H1 (cell line): ENCODE data around the gene BCO2. TPM values are rescaled to one million over a fixed set of nuclear protein-coding genes. Genes with fewer than 3 reads are reported as not detected.

ENCODE experiments used
- CTCF ChIA-PET: fragments of 300-600 bp; sonication (Branson Sonifier 250); formaldehyde crosslinking; loops from one replicate; lab custom pipeline; 2021; ENCODE audit not compliant: partially characterized antibody; lab: Charles Lee
- POLR2A ChIA-PET: fragments of 300-600 bp; sonication (Branson Sonifier 250); formaldehyde crosslinking; loops from one replicate; lab custom pipeline; 2021; ENCODE audit warnings: inconsistent platforms; ENCODE audit not compliant: partially characterized antibody; lab: Charles Lee
- DNase-seq, 2 experiments: peaks; one replicate each; pipeline versions ENCODE4 v3.0.0 to v3.0.0-alpha.2; 2010 to 2022; ENCODE audit warnings: low spot score in 2 of 2, low read depth in 1 of 2, mixed read lengths in 1 of 2
- FAIRE-seq: peaks from 2 replicates; lab custom pipeline; 2011; peaks lifted over from hg19 to GRCh38; lab: Jason Lieb, UNC
- H2AFZ ChIP-seq: 2 replicates; pipeline ENCODE4 v1.8.1; 2012; ENCODE audit warnings: low read length, inconsistent platforms
- H2AK5ac ChIP-seq: 2 replicates; pipeline ENCODE4 v1.6.1; 2013; ENCODE audit warnings: low read depth, low read length
- H2BK120ac ChIP-seq: replicated peaks from 2 replicates; pipeline ENCODE3; 2013; ENCODE audit warnings: low read depth, low read length, inconsistent platforms
- H2BK12ac ChIP-seq: 2 replicates; pipeline ENCODE4 v1.6.1; 2013; ENCODE audit warnings: low read depth, low read length
- H2BK15ac ChIP-seq: 2 replicates; pipeline ENCODE4 v1.6.1; 2013; ENCODE audit warnings: low read length
- H2BK20ac ChIP-seq: 2 replicates; pipeline ENCODE4 v1.6.1; 2013; ENCODE audit warnings: low read length
- H2BK5ac ChIP-seq: 2 replicates; pipeline ENCODE4 v1.6.1; 2013; ENCODE audit warnings: low read depth, low read length
- H3K14ac ChIP-seq: 2 replicates; pipeline ENCODE4 v1.6.1; 2013; ENCODE audit warnings: inconsistent platforms; ENCODE audit not compliant: insufficient read length
- H3K18ac ChIP-seq: 2 replicates; pipeline ENCODE4 v1.6.1; 2013; ENCODE audit warnings: low read length; ENCODE audit errors: extremely low read depth
- H3K23ac ChIP-seq: 2 replicates; pipeline ENCODE4 v1.6.1; 2013; ENCODE audit warnings: inconsistent platforms; ENCODE audit not compliant: insufficient read length
- H3K23me2 ChIP-seq: 2 replicates; pipeline ENCODE4 v1.6.1; 2013; ENCODE audit warnings: low read depth, low read length
- H3K27ac ChIP-seq: 2 replicates; pipeline ENCODE4 v1.6.1; 2011; ENCODE audit warnings: low read depth, low read length, inconsistent platforms
- H3K27me3 ChIP-seq, 4 experiments: replicated peaks in 1 of 4; 1 replicate in 1 of 4; 2 replicates in 3 of 4; pipeline versions ENCODE4 v1.6.1 to v1.8.1; 2011 to 2013; ENCODE audit warnings: low read length in 3 of 4, mild to moderate bottlenecking in 3 of 4, inconsistent platforms in 2 of 4, mixed read lengths in 2 of 4, moderate library complexity in 1 of 4; ENCODE audit not compliant: control insufficient read depth in 3 of 4, insufficient read depth in 3 of 4; ENCODE audit errors: extremely low read depth in 1 of 4
- H3K36me3 ChIP-seq, 4 experiments: 2 replicates each; pipeline versions ENCODE4 v1.6.1 to v1.8.1; 2011 to 2013; ENCODE audit warnings: mild to moderate bottlenecking in 4 of 4, low read length in 3 of 4, moderate library complexity in 2 of 4, control low read depth in 1 of 4, inconsistent platforms in 1 of 4; ENCODE audit not compliant: insufficient read depth in 4 of 4, control insufficient read depth in 2 of 4
- H3K4ac ChIP-seq: replicated peaks from 2 replicates; pipeline ENCODE3; 2013; ENCODE audit warnings: low read length, low read depth, mixed read lengths, inconsistent platforms; ENCODE audit not compliant: insufficient read length
- H3K4me1 ChIP-seq, 4 experiments: replicated peaks in 1 of 4; 1 replicate in 1 of 4; 2 replicates in 3 of 4; pipeline versions ENCODE4 v1.6.1 to v1.8.1; 2011 to 2013; ENCODE audit warnings: low read length in 3 of 4, inconsistent platforms in 2 of 4, mixed read lengths in 1 of 4; ENCODE audit not compliant: insufficient read depth in 4 of 4, control insufficient read depth in 3 of 4
- H3K4me2 ChIP-seq, 2 experiments: 2 replicates each; pipeline versions ENCODE4 v1.6.1 to v1.8.1; 2011 to 2013; ENCODE audit warnings: low read depth in 2 of 2, low read length in 2 of 2, control low read depth in 1 of 2, inconsistent platforms in 1 of 2, mild to moderate bottlenecking in 1 of 2; ENCODE audit not compliant: insufficient read depth in 1 of 2
- H3K4me3 ChIP-seq, 4 experiments: fragments of 200-600, 300-600 bp in 1 of 4; sonication (generic), shearing (Covaris generic), sonication (Bioruptor Twin) in 1 of 4; 2 replicates each; pipeline versions ENCODE4 v1.5.1 to v1.8.1; 2011 to 2016; ENCODE audit warnings: low read length in 4 of 4, low read depth in 3 of 4, control low read depth in 2 of 4, inconsistent platforms in 2 of 4, mild to moderate bottlenecking in 2 of 4, mixed read lengths in 1 of 4, moderate library complexity in 1 of 4; ENCODE audit not compliant: insufficient read depth in 2 of 4; ENCODE audit errors: extremely low read depth in 1 of 4
- H3K56ac ChIP-seq: replicated peaks from 2 replicates; pipeline ENCODE3; 2013; ENCODE audit warnings: low read depth, mild to moderate bottlenecking, mixed read lengths, low read length, inconsistent platforms; ENCODE audit not compliant: insufficient read length
- H3K79me1 ChIP-seq: 2 replicates; pipeline ENCODE4 v1.6.1; 2013; ENCODE audit warnings: low read depth, low read length, control low read depth
- H3K79me2 ChIP-seq, 2 experiments: 2 replicates each; pipeline versions ENCODE4 v1.6.1 to v1.8.1; 2012 to 2013; ENCODE audit warnings: low read length in 2 of 2, mild to moderate bottlenecking in 2 of 2, inconsistent platforms in 1 of 2; ENCODE audit not compliant: insufficient read depth in 2 of 2, control insufficient read depth in 1 of 2
- H3K9ac ChIP-seq, 4 experiments: replicated peaks in 1 of 4; 1 replicate in 1 of 4; 2 replicates in 3 of 4; pipeline versions ENCODE4 v1.6.1 to v1.8.1; 2011 to 2013; ENCODE audit warnings: low read depth in 3 of 4, low read length in 3 of 4, control low read depth in 2 of 4, mild to moderate bottlenecking in 2 of 4, moderate library complexity in 2 of 4, inconsistent platforms in 1 of 4; ENCODE audit errors: extremely low read depth in 1 of 4
- H3K9me3 ChIP-seq, 2 experiments: 2 replicates each; pipeline versions ENCODE4 v1.6.1 to v1.8.1; 2012 to 2013; ENCODE audit warnings: mild to moderate bottlenecking in 2 of 2, moderate library complexity in 2 of 2, control low read depth in 1 of 2, inconsistent platforms in 1 of 2, low read depth in 1 of 2, low read length in 1 of 2, mixed read lengths in 1 of 2; ENCODE audit not compliant: insufficient read depth in 2 of 2
- H4K20me1 ChIP-seq, 2 experiments: replicated peaks in 1 of 2; 2 replicates each; pipeline versions ENCODE3 to v1.8.1; 2011 to 2013; ENCODE audit warnings: inconsistent platforms in 2 of 2, low read length in 2 of 2, mild to moderate bottlenecking in 1 of 2; ENCODE audit not compliant: insufficient read depth in 2 of 2, control insufficient read depth in 1 of 2
- H4K5ac ChIP-seq: 2 replicates; pipeline ENCODE4 v1.6.1; 2013; ENCODE audit warnings: low read length, low read depth, mixed read lengths, inconsistent platforms; ENCODE audit not compliant: insufficient read length
- H4K8ac ChIP-seq: 2 replicates; pipeline ENCODE4 v1.8.0; 2013; ENCODE audit warnings: mild to moderate bottlenecking, moderate library complexity, low read length, inconsistent platforms; ENCODE audit not compliant: insufficient read depth; ENCODE audit errors: extremely low read depth
- H4K91ac ChIP-seq: replicated peaks from 2 replicates; pipeline ENCODE3; 2013; ENCODE audit warnings: low read length, mixed read lengths, inconsistent platforms; ENCODE audit not compliant: insufficient read length
- ASH2L ChIP-seq: fragments of 200-600, 300-600 bp; sonication (generic); IDR thresholded peaks from one replicate; pipeline ENCODE4 v1.7.1; 2017; ENCODE audit warnings: low read length
- ATF2 ChIP-seq: IDR thresholded peaks from 2 replicates; pipeline ENCODE4 v1.6.1; 2012; ENCODE audit warnings: low read length, inconsistent platforms
- BACH1 ChIP-seq: IDR thresholded peaks from 2 replicates; pipeline ENCODE4 v1.6.1; 2012; ENCODE audit warnings: low read length, improper control_type of control experiment
- JUN ChIP-seq: IDR thresholded peaks from 2 replicates; pipeline ENCODE4 v1.6.1; 2011; ENCODE audit warnings: low read depth, mild to moderate bottlenecking, improper control_type of control experiment, low read length
- KDM4A ChIP-seq: IDR thresholded peaks from one replicate; pipeline ENCODE4 v1.7.1; 2012; ENCODE audit warnings: low read depth, mild to moderate bottlenecking, moderate library complexity, low read length, inconsistent platforms; ENCODE audit not compliant: severe bottlenecking
- RBBP5 ChIP-seq: IDR thresholded peaks from 2 replicates; pipeline ENCODE4 v1.7.1; 2012; ENCODE audit warnings: low read depth, mild to moderate bottlenecking, inconsistent platforms, low read length, moderate library complexity, borderline replicate concordance
- SAP30 ChIP-seq: fragments of 300-600 bp; sonication (generic); IDR thresholded peaks from 2 replicates; pipeline ENCODE4 v1.7.1; 2012; ENCODE audit warnings: low read length, moderate library complexity, mild to moderate bottlenecking, inconsistent platforms; ENCODE audit not compliant: insufficient read depth, insufficient replicate concordance
- SP1 ChIP-seq: IDR thresholded peaks from 2 replicates; pipeline ENCODE4 v1.6.1; 2011; ENCODE audit warnings: low read depth, low read length
- SRF ChIP-seq: IDR thresholded peaks from 2 replicates; pipeline ENCODE4 v1.6.1; 2011; ENCODE audit warnings: mild to moderate bottlenecking, low read depth, low read length, moderate library complexity
- SUZ12 ChIP-seq: fragments of 200-600 bp; sonication (generic); IDR thresholded peaks from 2 replicates; pipeline ENCODE4 v1.6.1; 2012; ENCODE audit warnings: mild to moderate bottlenecking, inconsistent platforms, low read length, moderate library complexity, mixed read lengths
- TCF12 ChIP-seq: IDR thresholded peaks from 2 replicates; pipeline ENCODE4 v1.6.1; 2011; ENCODE audit warnings: low read depth, mild to moderate bottlenecking, low read length
- TEAD4 ChIP-seq: IDR thresholded peaks from 2 replicates; pipeline ENCODE4 v1.6.1; 2012; ENCODE audit warnings: low read depth, low read length, inconsistent platforms, mixed read lengths
- ZNF274 ChIP-seq: IDR thresholded peaks from 2 replicates; pipeline ENCODE4 v1.7.0; 2012; ENCODE audit warnings: low read length, borderline replicate concordance; ENCODE audit errors: extremely low read depth
- WGBS, 2 experiments: shearing (Covaris generic) in 1 of 2; methylation state at CpG; one replicate each; pipeline versions ENCODE4 v1.1.6 to v1.1.7; 2013 to 2015; ENCODE audit warnings: low lambda C conversion rate in 2 of 2, mixed read lengths in 2 of 2, inconsistent platforms in 1 of 2, low coverage in 1 of 2, missing lambda C conversion rate in 1 of 2; ENCODE audit not compliant: insufficient replicate concordance in 2 of 2, insufficient coverage in 1 of 2, insufficient read length in 1 of 2; ENCODE audit errors: extremely low coverage in 1 of 2, missing lambda C conversion rate in 1 of 2; 5-methylcytosine and 5-hydroxymethylcytosine counted together
- polyA plus RNA-seq, 7 experiments: library from polyadenylated mRNA; depleted of rRNA in 3 of 7; stranded (reverse) in 5 of 7; unstranded in 2 of 7; fragments of >200 nt in 5 of 7; fragments of 200-250 nt in 2 of 7; gene quantifications; 1 replicate in 5 of 7; 2 replicates in 1 of 7; 4 replicates in 1 of 7; pipeline versions ENCODE4 v1.2.1 to v1.2.3, GENCODE V29; 2011 to 2013; ENCODE audit warnings: missing spikeins in 2 of 7, mixed read lengths in 2 of 7
- total RNA-seq: library from RNA; stranded (reverse); fragmentation: NEBNext Ultra II Directional; extraction: Animal tissue kit (Norgen Biotek cat#: 25700); gene quantifications from 2 replicates; pipeline ENCODE4 v1.2.1, GENCODE V29; 2021

BCO2 gene
- total and polyA plus RNA-seq, 2 of the 8 experiments (the other 6 are each of a cell fraction or from before 2014, with no cell fraction given): 0.42 to 0.82 TPM

GRCh38 chr11:112129656-112130055 is 45.7 kb upstream of the BCO2 start:
- H3K4me3 ChIP-seq: no peak overlapping the region
- H2AK5ac ChIP-seq: no peak overlapping the region
- H3K9ac ChIP-seq: no peak overlapping the region
- H3K4me2 ChIP-seq: no peak overlapping the region
- no peaks in the 10 kb centered on the region for H3K79me1 ChIP-seq
- no peak overlapping the region for H4K91ac ChIP-seq
- no peak for DNase-seq
- ChIA-PET POLR2A (no interaction called here), CTCF (interaction anchor here (0.5 to 1.7 kb wide), 4 partner anchors 17 to 1555 kb away, joined by 3 to 7 read pairs (median 4); no protein-coding TSS in a partner anchor)
- no peak overlapping the region for H3K14ac ChIP-seq
- no peak overlapping the region for H2AFZ ChIP-seq
- no peaks in the 10 kb centered on the region for H3K9me3 ChIP-seq
- 91% methylated on average over 5 of the region's 5 CpGs; no CpG with 5 or more reads in 1 of the 2 experiments for WGBS, 2 experiments
- H3K23me2 ChIP-seq: no peaks in the 10 kb centered on the region; the same call in 1 of the 2 replicates
- H4K8ac ChIP-seq: no peak overlapping the region
- no peak overlapping the region for H2BK5ac ChIP-seq
- H2BK15ac ChIP-seq: no peak overlapping the region
- H3K23ac ChIP-seq: no peak overlapping the region
- H3K56ac ChIP-seq: no peak overlapping the region
- no peak overlapping the region for H3K18ac ChIP-seq
- no peaks in the 10 kb centered on the region for H3K27me3 ChIP-seq
- H2BK20ac ChIP-seq: no peak overlapping the region
- no peak overlapping the region for H2BK120ac ChIP-seq
- H3K79me2 ChIP-seq: no peaks in the 10 kb centered on the region
- no peak overlapping the region for H3K4ac ChIP-seq
- H2BK12ac ChIP-seq: no peak overlapping the region
- no peaks in the 10 kb centered on the region for H3K4me1 ChIP-seq
- no peak overlapping the region for H3K27ac ChIP-seq
- no peak for FAIRE-seq
- H4K5ac ChIP-seq: no peak overlapping the region
- H4K20me1 ChIP-seq: no peaks in the 10 kb centered on the region
- H3K36me3 ChIP-seq: no peaks in the 10 kb centered on the region
- no peak for TF ChIP-seq ZNF274
- TF ChIP-seq TCF12: no peak
- no peak for TF ChIP-seq TEAD4
- no peak for TF ChIP-seq BACH1
- TF ChIP-seq SUZ12: no peak
- no peak for TF ChIP-seq RBBP5
- no peak for TF ChIP-seq ASH2L
- no peak for TF ChIP-seq SAP30
- no peak for TF ChIP-seq SP1
- no peak for TF ChIP-seq JUN
- TF ChIP-seq SRF: no peak
- TF ChIP-seq KDM4A: no peak
- no peak for TF ChIP-seq ATF2
